BE2C (cell line): ENCODE data around the gene IL12RB1.
A peak's percentile ranks its signal among the peaks of the same experiment; 100 is the strongest.

Experiments used
- DNase-seq: peaks from one replicate; pipeline ENCODE4 v3.0.0-alpha.2; 2020
- H3K27me3 ChIP-seq: fragments of 250-450 bp; sonication (Bioruptor Pico); 2 replicates; pipeline ENCODE4 v1.5.1; 2020; ENCODE audit warnings: mild to moderate bottlenecking
- H3K36me3 ChIP-seq: fragments of 250-450 bp; sonication (Bioruptor Pico); 2 replicates; pipeline ENCODE4 v1.5.1; 2020; ENCODE audit warnings: mild to moderate bottlenecking
- H3K4me1 ChIP-seq: fragments of 250-450 bp; sonication (Bioruptor Pico); 2 replicates; pipeline ENCODE4 v1.5.1; 2020
- H3K4me3 ChIP-seq: 2 replicates; pipeline ENCODE4 v1.5.1; 2011; ENCODE audit warnings: low read depth, low read length
- H3K9me3 ChIP-seq: fragments of 250-450 bp; sonication (Bioruptor Pico); 2 replicates; pipeline ENCODE4 v1.5.1; 2020
- TF ChIP-seq, protein P1 (sequence below): IDR thresholded peaks from 2 replicates; pipeline ENCODE4 v1.5.1; 2012; ENCODE audit warnings: mild to moderate bottlenecking, low read depth, low read length

Gene IL12RB1

DNA sequence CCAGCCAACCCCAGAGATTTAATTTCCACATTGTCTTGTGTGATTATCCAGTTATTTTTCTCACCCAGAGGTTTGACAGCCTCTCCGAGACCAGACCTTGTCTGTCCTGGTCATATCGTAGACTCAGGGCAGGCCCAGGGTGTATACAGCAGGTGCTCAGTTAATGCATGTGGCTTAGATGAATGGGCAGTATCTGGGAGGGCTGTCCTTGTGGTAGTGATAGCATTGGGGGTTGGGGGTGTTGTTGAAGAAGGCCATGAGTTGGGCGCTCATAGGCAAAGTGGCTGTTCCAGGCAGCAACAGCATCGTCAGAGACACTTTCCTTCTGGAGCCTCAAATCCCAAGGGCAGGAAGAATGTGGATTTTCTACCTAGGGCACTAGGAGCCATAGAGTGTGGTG, 27.7 kb upstream of the IL12RB1 start:
- Histone ChIP-seq H3K9me3 (no peaks in the 10 kb centered on the region), H3K27me3 (peaks cover 9% of the 10 kb centered on the region; the same call in 1 of the 2 replicates), H3K4me3 (no peak overlapping the region), H3K4me1 (peaks cover 4% of the 10 kb centered on the region; the same call in 1 of the 2 replicates), H3K36me3 (no peaks in the 10 kb centered on the region)
- DNase-seq, result no peak
- TF ChIP-seq, protein P1, sequence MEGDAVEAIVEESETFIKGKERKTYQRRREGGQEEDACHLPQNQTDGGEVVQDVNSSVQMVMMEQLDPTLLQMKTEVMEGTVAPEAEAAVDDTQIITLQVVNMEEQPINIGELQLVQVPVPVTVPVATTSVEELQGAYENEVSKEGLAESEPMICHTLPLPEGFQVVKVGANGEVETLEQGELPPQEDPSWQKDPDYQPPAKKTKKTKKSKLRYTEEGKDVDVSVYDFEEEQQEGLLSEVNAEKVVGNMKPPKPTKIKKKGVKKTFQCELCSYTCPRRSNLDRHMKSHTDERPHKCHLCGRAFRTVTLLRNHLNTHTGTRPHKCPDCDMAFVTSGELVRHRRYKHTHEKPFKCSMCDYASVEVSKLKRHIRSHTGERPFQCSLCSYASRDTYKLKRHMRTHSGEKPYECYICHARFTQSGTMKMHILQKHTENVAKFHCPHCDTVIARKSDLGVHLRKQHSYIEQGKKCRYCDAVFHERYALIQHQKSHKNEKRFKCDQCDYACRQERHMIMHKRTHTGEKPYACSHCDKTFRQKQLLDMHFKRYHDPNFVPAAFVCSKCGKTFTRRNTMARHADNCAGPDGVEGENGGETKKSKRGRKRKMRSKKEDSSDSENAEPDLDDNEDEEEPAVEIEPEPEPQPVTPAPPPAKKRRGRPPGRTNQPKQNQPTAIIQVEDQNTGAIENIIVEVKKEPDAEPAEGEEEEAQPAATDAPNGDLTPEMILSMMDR, result no peak

DNA sequence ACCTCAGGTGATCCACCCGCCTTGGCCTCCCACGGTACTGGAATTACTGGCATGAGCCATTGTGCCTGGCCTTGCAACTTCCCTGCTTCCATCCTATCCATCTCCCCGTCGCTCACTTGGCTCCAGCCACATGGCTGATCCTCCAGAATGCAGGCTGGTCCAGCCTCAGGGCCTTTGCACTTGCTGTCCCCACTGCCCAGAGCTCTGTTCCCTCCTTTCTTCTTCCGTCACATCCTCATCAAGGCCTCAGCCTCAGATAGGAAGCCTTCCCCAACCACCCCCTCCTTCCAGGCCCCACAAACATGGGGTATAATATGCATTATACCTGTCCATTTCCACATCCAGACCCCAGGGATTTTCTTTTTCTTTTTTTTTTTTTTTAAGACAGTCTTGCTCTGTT, 27.1 kb upstream of the IL12RB1 start:
- peaks cover 4% of the 10 kb centered on the region; the same call in 1 of the 2 replicates for H3K4me1 ChIP-seq
- peaks cover 9% of the 10 kb centered on the region; the same call in 1 of the 2 replicates for H3K27me3 ChIP-seq
- TF ChIP-seq, protein P1, result no peak
- no peak for DNase-seq
- H3K4me3 ChIP-seq, result no peak overlapping the region
- H3K9me3 ChIP-seq, result no peaks in the 10 kb centered on the region
- H3K36me3 ChIP-seq, result no peaks in the 10 kb centered on the region

- DNase-seq, result peak; percentile 92
- TF ChIP-seq, protein P1, result peak; percentile 97
These were observed 26.3 kb upstream of the IL12RB1 start for GRCh38 chr19:18112989-18113478.

DNA sequence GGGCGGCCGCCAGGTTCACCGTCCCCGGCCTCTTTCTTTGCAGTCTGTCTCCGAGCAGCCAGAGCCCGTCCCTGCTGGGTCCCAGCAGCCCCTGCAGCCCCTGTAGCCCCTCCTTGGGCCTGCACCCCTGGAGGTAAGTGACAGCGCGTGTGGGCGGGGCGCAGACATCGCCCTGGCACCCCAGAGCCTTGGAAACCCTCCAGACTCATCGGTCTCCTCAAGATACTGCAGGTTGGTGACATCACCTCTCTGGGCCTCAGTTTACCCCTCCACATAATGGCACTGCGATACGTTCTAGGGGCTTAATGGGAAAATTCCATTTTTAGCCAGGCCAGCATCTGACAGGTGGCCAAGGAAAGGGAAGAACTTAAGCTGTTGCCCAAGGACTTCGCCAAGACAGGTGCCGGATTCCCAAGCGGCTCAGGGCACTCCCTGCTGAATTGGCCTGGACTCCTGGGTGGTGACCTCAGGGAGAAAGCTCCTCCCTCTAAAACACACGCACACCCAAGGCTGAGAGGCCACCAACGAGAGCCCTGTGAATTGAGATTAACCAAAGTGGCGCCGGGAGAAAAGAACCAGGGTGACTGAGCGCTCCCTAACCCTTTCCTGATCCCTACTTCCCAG, 24.0 kb upstream of the IL12RB1 start:
- Histone ChIP-seq H3K9me3 (no peaks in the 10 kb centered on the region), H3K27me3 (peaks cover 9% of the 10 kb centered on the region; the same call in 1 of the 2 replicates), H3K4me1 (no peaks in the 10 kb centered on the region), H3K4me3 (peak overlapping the region; percentile 64), H3K36me3 (no peaks in the 10 kb centered on the region)
- DNase-seq, result no peak
- TF ChIP-seq, protein P1, result no peak

More at GRCh38 chr19:18112989-18113478, 26.3 kb upstream of the IL12RB1 start:
- H3K4me3 ChIP-seq, result no peak overlapping the region
- peaks cover 9% of the 10 kb centered on the region; the same call in 1 of the 2 replicates for H3K27me3 ChIP-seq
- no peaks in the 10 kb centered on the region for H3K9me3 ChIP-seq
- peaks cover 4% of the 10 kb centered on the region; the same call in 1 of the 2 replicates for H3K4me1 ChIP-seq
- H3K36me3 ChIP-seq, result no peaks in the 10 kb centered on the region

GRCh38 chr19:18109733-18110608, 23.2 kb upstream of the IL12RB1 start:
- no peaks in the 10 kb centered on the region for H3K9me3 ChIP-seq
- peaks cover 9% of the 10 kb centered on the region; the same call in 1 of the 2 replicates for H3K27me3 ChIP-seq
- no peaks in the 10 kb centered on the region for H3K36me3 ChIP-seq
- TF ChIP-seq, protein P1, result no peak
- DNase-seq, result peak; percentile 49
- H3K4me1 ChIP-seq, result no peaks in the 10 kb centered on the region
- H3K4me3 ChIP-seq, result peak overlapping the region; percentile 64
